Fibroblast of lung (primary cell): ENCODE measurements around the gene AQR. TPM values are rescaled to one million over a fixed set of nuclear protein-coding genes. Genes with fewer than 3 reads are reported as not detected.

Source experiments
- DNase-seq, 2 donors: peaks; one replicate each; pipeline versions ENCODE4 v3.0.0 to v3.0.0-alpha.2; 2010; ENCODE audit warnings: low read depth in 2 of 2
- H2AFZ ChIP-seq: 2 replicates; pipeline ENCODE4 v1.5.1; 2012; ENCODE audit warnings: low read length, control low read depth, inconsistent platforms
- H3K27ac ChIP-seq: 2 replicates; pipeline ENCODE4 v1.5.1; 2011; ENCODE audit warnings: low read length, control low read depth; ENCODE audit not compliant: insufficient read depth
- H3K27me3 ChIP-seq: 2 replicates; pipeline ENCODE4 v1.5.1; 2011; ENCODE audit warnings: mild to moderate bottlenecking, low read length; ENCODE audit not compliant: control insufficient read depth, insufficient read depth
- H3K36me3 ChIP-seq: 2 replicates; pipeline ENCODE4 v1.5.1; 2011; ENCODE audit warnings: low read length; ENCODE audit not compliant: control insufficient read depth, insufficient read depth
- H3K4me1 ChIP-seq: 2 replicates; pipeline ENCODE4 v1.5.1; 2011; ENCODE audit warnings: low read length; ENCODE audit not compliant: control insufficient read depth, insufficient read depth; ENCODE audit errors: extremely low read depth
- H3K4me2 ChIP-seq: 2 replicates; pipeline ENCODE4 v1.5.1; 2011; ENCODE audit warnings: low read length, control low read depth; ENCODE audit not compliant: insufficient read depth; ENCODE audit errors: extremely low read depth
- H3K4me3 ChIP-seq, 4 experiments: fragments of 200-600 bp in 1 of 4; sonication (generic) in 1 of 4; replicated peaks in 1 of 4; 2 replicates each; pipeline ENCODE4 v1.5.1; 2011 to 2016; ENCODE audit warnings: low read length in 4 of 4, low read depth in 3 of 4, mild to moderate bottlenecking in 3 of 4, control low read depth in 2 of 4, inconsistent platforms in 1 of 4, mixed read lengths in 1 of 4; ENCODE audit not compliant: insufficient read depth in 1 of 4; ENCODE audit errors: control extremely low read depth in 1 of 4
- H3K79me2 ChIP-seq: 2 replicates; pipeline ENCODE4 v1.5.1; 2012; ENCODE audit warnings: mild to moderate bottlenecking, low read length, inconsistent platforms; ENCODE audit not compliant: control insufficient read depth, insufficient read depth
- H3K9ac ChIP-seq: 2 replicates; pipeline ENCODE4 v1.5.1; 2011; ENCODE audit warnings: mild to moderate bottlenecking, low read length, control low read depth; ENCODE audit not compliant: insufficient read depth
- H3K9me3 ChIP-seq: 2 replicates; pipeline ENCODE4 v1.5.1; 2012; ENCODE audit warnings: low read depth, low read length; ENCODE audit not compliant: control insufficient read depth, insufficient read depth
- H4K20me1 ChIP-seq: 2 replicates; pipeline ENCODE4 v1.5.1; 2011; ENCODE audit warnings: low read length; ENCODE audit not compliant: control insufficient read depth, insufficient read depth; ENCODE audit errors: extremely low read depth
- EZH2 ChIP-seq: IDR thresholded peaks from 2 replicates; pipeline ENCODE4 v1.5.1; 2012; ENCODE audit warnings: low read length, control low read depth, mild to moderate bottlenecking; ENCODE audit errors: missing control alignments
- polyA plus RNA-seq, 2 donors: library from polyadenylated mRNA; depleted of rRNA in 1 of 2; stranded (reverse) in 1 of 2; unstranded in 1 of 2; fragments of >200 nt; gene quantifications; 2 replicates each; pipeline ENCODE4 v1.2.1, GENCODE V29; 2011 to 2012; ENCODE audit warnings: missing spikeins in 1 of 2
- total RNA-seq: library from RNA; depleted of rRNA; stranded (reverse); fragments of >200 nt; gene quantifications from 2 replicates; pipeline ENCODE4 v1.2.1, GENCODE V29; 2014
- TF ChIP-seq, protein P1 (sequence below), 2 donors: IDR thresholded peaks in 1 of 2; conservative IDR thresholded peaks in 1 of 2; 1 replicate in 1 of 2; 2 replicates in 1 of 2; pipeline ENCODE4 v1.5.1; 2011 to 2012; ENCODE audit warnings: low read length in 2 of 2, control low read depth in 1 of 2, inconsistent platforms in 1 of 2, low read depth in 1 of 2, mild to moderate bottlenecking in 1 of 2

AQR gene
- total and polyA plus RNA-seq, 2 donors (not counting 1 experiment from before 2014, with no cell fraction given) = 19.7 to 33.0 TPM

DNA sequence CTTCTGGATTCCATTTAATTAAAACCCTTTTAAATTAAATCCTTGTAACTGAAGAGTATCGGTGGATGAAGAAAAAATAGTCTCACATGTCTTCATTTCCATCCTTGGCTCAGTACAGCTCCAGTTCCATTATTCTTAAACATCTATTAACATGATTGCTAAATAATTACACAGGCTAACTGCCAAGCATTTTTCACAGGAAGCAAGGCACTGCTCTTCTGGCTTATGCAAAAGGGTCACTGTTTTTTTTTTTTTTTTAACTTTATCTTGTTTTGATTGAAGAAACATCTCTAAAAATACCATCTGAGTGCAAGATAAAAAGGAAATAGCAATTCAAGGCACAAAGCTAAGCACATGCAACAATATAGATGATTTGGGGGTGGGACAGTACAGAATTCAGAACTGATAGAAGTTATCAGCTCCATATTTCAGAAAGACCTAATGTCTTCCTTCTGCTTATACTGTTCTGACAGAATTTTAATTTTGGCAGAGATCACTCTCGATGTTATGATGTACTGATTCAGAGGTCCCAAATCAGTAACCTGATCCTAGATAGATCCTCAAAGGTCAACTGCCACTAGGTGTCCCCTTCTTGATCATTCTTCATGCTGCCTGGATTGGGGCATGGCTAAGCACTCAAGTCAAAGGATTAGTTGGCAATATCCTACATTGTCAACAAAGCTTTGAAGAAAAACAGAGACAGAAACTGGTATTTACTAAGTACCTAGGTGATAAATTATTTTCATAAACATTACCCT is 116.4 kb downstream of the AQR start:
- peaks cover 3% of the 10 kb centered on the region for H3K36me3 ChIP-seq
- H2AFZ ChIP-seq = no peak overlapping the region
- no peaks in the 10 kb centered on the region for H4K20me1 ChIP-seq
- no peak overlapping the region for H3K4me3 ChIP-seq
- no peak overlapping the region for H3K4me2 ChIP-seq
- no peak for TF ChIP-seq EZH2
- TF ChIP-seq, protein P1, sequence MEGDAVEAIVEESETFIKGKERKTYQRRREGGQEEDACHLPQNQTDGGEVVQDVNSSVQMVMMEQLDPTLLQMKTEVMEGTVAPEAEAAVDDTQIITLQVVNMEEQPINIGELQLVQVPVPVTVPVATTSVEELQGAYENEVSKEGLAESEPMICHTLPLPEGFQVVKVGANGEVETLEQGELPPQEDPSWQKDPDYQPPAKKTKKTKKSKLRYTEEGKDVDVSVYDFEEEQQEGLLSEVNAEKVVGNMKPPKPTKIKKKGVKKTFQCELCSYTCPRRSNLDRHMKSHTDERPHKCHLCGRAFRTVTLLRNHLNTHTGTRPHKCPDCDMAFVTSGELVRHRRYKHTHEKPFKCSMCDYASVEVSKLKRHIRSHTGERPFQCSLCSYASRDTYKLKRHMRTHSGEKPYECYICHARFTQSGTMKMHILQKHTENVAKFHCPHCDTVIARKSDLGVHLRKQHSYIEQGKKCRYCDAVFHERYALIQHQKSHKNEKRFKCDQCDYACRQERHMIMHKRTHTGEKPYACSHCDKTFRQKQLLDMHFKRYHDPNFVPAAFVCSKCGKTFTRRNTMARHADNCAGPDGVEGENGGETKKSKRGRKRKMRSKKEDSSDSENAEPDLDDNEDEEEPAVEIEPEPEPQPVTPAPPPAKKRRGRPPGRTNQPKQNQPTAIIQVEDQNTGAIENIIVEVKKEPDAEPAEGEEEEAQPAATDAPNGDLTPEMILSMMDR (conservative IDR thresholded peaks at IDR 0.05 in 1 of 2, IDR thresholded peaks at IDR 0.05 in 1 of 2; ENCODE audit: low read depth in 1 of 2, low read length in 2 of 2) = no peak
- no peak overlapping the region for H3K9ac ChIP-seq
- H3K9me3 ChIP-seq = no peaks in the 10 kb centered on the region
- H3K4me1 ChIP-seq = peaks cover 2% of the 10 kb centered on the region
- no peaks in the 10 kb centered on the region for H3K27me3 ChIP-seq
- no peak overlapping the region for H3K27ac ChIP-seq
- H3K79me2 ChIP-seq = no peaks in the 10 kb centered on the region
- peak; percentile 31 to 83 for DNase-seq

DNA sequence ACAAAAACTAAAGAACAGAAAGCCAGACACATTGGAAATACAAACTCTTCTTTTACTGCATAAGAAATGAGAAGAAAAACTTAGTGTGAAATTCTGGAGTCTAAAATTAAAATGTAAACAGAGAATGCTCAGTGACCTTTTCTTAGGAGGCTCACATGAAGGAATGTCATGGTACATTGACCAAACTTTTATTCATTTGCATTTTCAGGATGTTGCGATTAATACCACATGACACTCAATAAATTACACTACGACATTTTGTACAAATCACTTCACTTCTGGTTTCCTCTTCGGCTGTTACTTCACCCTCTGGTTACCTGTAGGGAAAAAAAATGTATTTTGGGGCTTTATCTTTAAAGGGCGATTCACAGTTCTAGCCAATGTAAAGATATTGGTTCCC is 117.8 kb downstream of the AQR start:
- no peaks in the 10 kb centered on the region for H3K79me2 ChIP-seq
- no peak overlapping the region for H2AFZ ChIP-seq
- peaks cover 2% of the 10 kb centered on the region for H3K4me1 ChIP-seq
- no peak for DNase-seq
- no peak overlapping the region for H3K27ac ChIP-seq
- no peak overlapping the region for H3K4me3 ChIP-seq
- TF ChIP-seq, protein P1 (conservative IDR thresholded peaks at IDR 0.05 in 1 of 2, IDR thresholded peaks at IDR 0.05 in 1 of 2; ENCODE audit: low read depth in 1 of 2, low read length in 2 of 2) = no peak
- no peak for TF ChIP-seq EZH2
- H3K9ac ChIP-seq = no peak overlapping the region
- H3K36me3 ChIP-seq = peaks cover 2% of the 10 kb centered on the region
- no peaks in the 10 kb centered on the region for H3K27me3 ChIP-seq
- H3K4me2 ChIP-seq = no peak overlapping the region
- H4K20me1 ChIP-seq = no peaks in the 10 kb centered on the region
- H3K9me3 ChIP-seq = no peaks in the 10 kb centered on the region

DNA sequence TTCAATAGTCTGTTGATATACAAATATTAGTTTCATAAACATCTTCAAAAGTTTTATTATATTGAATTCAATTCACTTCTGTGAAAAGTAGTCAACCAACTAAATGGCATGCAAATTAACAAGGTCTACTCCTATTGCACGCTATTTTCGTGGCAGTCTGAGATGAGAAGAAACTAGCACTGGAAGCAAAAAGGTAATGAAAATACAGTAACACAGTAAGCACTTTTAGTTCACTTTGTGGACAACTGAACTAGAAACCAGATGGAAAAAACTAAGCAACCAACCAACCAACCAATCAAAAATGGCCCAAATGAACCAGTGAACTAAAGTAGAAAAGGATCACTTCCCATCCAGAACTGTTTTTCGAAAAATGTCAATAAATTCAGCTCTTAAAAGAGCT is 118.5 kb downstream of the AQR start:
- peaks cover 2% of the 10 kb centered on the region for H3K4me1 ChIP-seq
- H3K4me2 ChIP-seq = no peak overlapping the region
- no peaks in the 10 kb centered on the region for H3K27me3 ChIP-seq
- no peaks in the 10 kb centered on the region for H3K79me2 ChIP-seq
- no peak overlapping the region for H3K9ac ChIP-seq
- DNase-seq = no peak
- H3K9me3 ChIP-seq = no peaks in the 10 kb centered on the region
- H3K36me3 ChIP-seq = no peaks in the 10 kb centered on the region
- H2AFZ ChIP-seq = no peak overlapping the region
- TF ChIP-seq, protein P1 (conservative IDR thresholded peaks at IDR 0.05 in 1 of 2, IDR thresholded peaks at IDR 0.05 in 1 of 2; ENCODE audit: low read depth in 1 of 2, low read length in 2 of 2) = no peak
- no peak for TF ChIP-seq EZH2
- no peak overlapping the region for H3K27ac ChIP-seq
- H3K4me3 ChIP-seq = no peak overlapping the region
- no peaks in the 10 kb centered on the region for H4K20me1 ChIP-seq
